Panc1 (cell line): ENCODE measurements around the gene NCKAP5. TPM values are rescaled to one million over a fixed set of nuclear protein-coding genes. Genes with fewer than 3 reads are reported as not detected.

Source experiments
- ATAC-seq: fragments of 200-7000 bp; cut with Tn5 transposase; 2 replicates; pipeline ENCODE4 v1.9.1; 2020; ENCODE audit warnings: mild to moderate bottlenecking, moderate library complexity
- BruUV-seq: library from RNA; stranded (reverse); fragments of 400-500 nt; replicated peaks from 2 replicates; lab custom pipeline; 2021; lab: Mats Ljungman, UMichigan
- CTCF ChIA-PET: fragments of 300-600 bp; sonication (Branson Sonifier 250); formaldehyde crosslinking; loops from one replicate; lab custom pipeline; 2022; ENCODE audit warnings: antibody characterized with exemption; lab: Charles Lee
- POLR2A ChIA-PET: fragments of 300-600 bp; sonication (Branson Sonifier 250); formaldehyde crosslinking; loops from one replicate; lab custom pipeline; 2022; ENCODE audit warnings: antibody characterized with exemption; lab: Charles Lee
- DNase-seq: peaks from one replicate; pipeline ENCODE4 v3.0.0-alpha.2; 2010; ENCODE audit warnings: low read depth, low spot score
- H3K27ac ChIP-seq: 2 replicates; pipeline ENCODE4 v1.5.1; 2011; ENCODE audit warnings: mild to moderate bottlenecking, low read length, inconsistent platforms
- H3K27me3 ChIP-seq: fragments of 200-500 bp; sonication (Bioruptor generic); 2 replicates; pipeline ENCODE4 v1.6.0; 2014; ENCODE audit warnings: low read length, inconsistent platforms; ENCODE audit not compliant: control insufficient read depth, insufficient read depth
- H3K36me3 ChIP-seq: fragments of 200-500 bp; sonication (Bioruptor generic); 2 replicates; pipeline ENCODE4 v1.5.1; 2014; ENCODE audit warnings: inconsistent platforms, mild to moderate bottlenecking, low read length, moderate library complexity; ENCODE audit not compliant: control insufficient read depth, insufficient read depth
- H3K4me1 ChIP-seq: 2 replicates; pipeline ENCODE4 v1.5.1; 2011; ENCODE audit warnings: inconsistent platforms, mild to moderate bottlenecking, low read length, moderate library complexity; ENCODE audit not compliant: control insufficient read depth, insufficient read depth
- H3K4me3 ChIP-seq, 2 experiments: 2 replicates each; pipeline ENCODE4 v1.5.1; 2011 to 2012; ENCODE audit warnings: low read depth in 2 of 2, low read length in 2 of 2, mild to moderate bottlenecking in 2 of 2, inconsistent platforms in 1 of 2, moderate library complexity in 1 of 2
- H3K9me3 ChIP-seq: fragments of 200-500 bp; sonication (Bioruptor generic); 2 replicates; pipeline ENCODE4 v1.5.1; 2014; ENCODE audit warnings: low read depth, mild to moderate bottlenecking, inconsistent platforms, low read length, moderate library complexity; ENCODE audit not compliant: control insufficient read depth, insufficient read depth
- POLR2AphosphoS5 ChIP-seq: IDR thresholded peaks from 2 replicates; pipeline ENCODE4 v1.6.1; 2012; ENCODE audit warnings: mild to moderate bottlenecking, low read depth, low read length, moderate library complexity
- REST ChIP-seq, 2 experiments: IDR thresholded peaks; 2 replicates each; pipeline ENCODE4 v1.6.1; 2011 to 2012; ENCODE audit warnings: low read depth in 2 of 2, control low read depth in 1 of 2, low read length in 1 of 2, mild to moderate bottlenecking in 1 of 2, moderate library complexity in 1 of 2; ENCODE audit not compliant: insufficient read depth in 1 of 2
- SIN3A ChIP-seq: IDR thresholded peaks from 2 replicates; pipeline ENCODE4 v1.6.1; 2012; ENCODE audit warnings: low read depth, mild to moderate bottlenecking, low read length, moderate library complexity, borderline replicate concordance; ENCODE audit not compliant: insufficient read depth
- TCF7L2 ChIP-seq: IDR thresholded peaks from 2 replicates; pipeline ENCODE4 v1.6.1; 2011; ENCODE audit warnings: mild to moderate bottlenecking, low read depth, low read length, inconsistent platforms
- in situ Hi-C: cut with HindIII; loops from 2 replicates; pipeline ENCODE4 v1.10.0; 2016; ENCODE audit warnings: low sequenced_read_pairs, low pct_unique_long_range_greater_than_20kb
- intact Hi-C: fragments of 100-400 bp; cut with micrococcal nuclease; formaldehyde crosslinking; loops from one replicate; pipeline ENCODE4 v1.10.0; 2022; ENCODE audit not compliant: unreplicated experiment
- total RNA-seq: library from RNA; stranded (reverse); gene quantifications from one replicate; pipeline ENCODE4 v1.2.1, GENCODE V29; 2021; ENCODE audit not compliant: unreplicated experiment
- TF ChIP-seq, protein P1 (sequence below): fragments of 450-650 bp; IDR thresholded peaks from 2 replicates; pipeline ENCODE4 v1.5.1; 2017; ENCODE audit warnings: mild to moderate bottlenecking

NCKAP5 gene
- total RNA-seq, 1 experiment from 2014 or later: 0.10 TPM

- Histone ChIP-seq H3K9me3 (no peaks in the 10 kb centered on the region), H3K27ac (no peak overlapping the region), H3K27me3 (no peaks in the 10 kb centered on the region), H3K4me1 (no peaks in the 10 kb centered on the region), H3K36me3 (no peaks in the 10 kb centered on the region), H3K4me3 (no peak overlapping the region)
- DNase-seq: no peak
- CTCF ChIA-PET: no interaction called here
- in situ Hi-C loops: no loop called here
- intact Hi-C loops: no loop called here
- ATAC-seq: no peak
- TF ChIP-seq REST (IDR thresholded peaks at IDR 0.05; ENCODE audit: insufficient read depth in 1 of 2, low read depth in 2 of 2, low read length in 1 of 2) (no peak), TCF7L2 (no peak), POLR2AphosphoS5 (no peak), SIN3A (no peak)
- TF ChIP-seq, protein P1, sequence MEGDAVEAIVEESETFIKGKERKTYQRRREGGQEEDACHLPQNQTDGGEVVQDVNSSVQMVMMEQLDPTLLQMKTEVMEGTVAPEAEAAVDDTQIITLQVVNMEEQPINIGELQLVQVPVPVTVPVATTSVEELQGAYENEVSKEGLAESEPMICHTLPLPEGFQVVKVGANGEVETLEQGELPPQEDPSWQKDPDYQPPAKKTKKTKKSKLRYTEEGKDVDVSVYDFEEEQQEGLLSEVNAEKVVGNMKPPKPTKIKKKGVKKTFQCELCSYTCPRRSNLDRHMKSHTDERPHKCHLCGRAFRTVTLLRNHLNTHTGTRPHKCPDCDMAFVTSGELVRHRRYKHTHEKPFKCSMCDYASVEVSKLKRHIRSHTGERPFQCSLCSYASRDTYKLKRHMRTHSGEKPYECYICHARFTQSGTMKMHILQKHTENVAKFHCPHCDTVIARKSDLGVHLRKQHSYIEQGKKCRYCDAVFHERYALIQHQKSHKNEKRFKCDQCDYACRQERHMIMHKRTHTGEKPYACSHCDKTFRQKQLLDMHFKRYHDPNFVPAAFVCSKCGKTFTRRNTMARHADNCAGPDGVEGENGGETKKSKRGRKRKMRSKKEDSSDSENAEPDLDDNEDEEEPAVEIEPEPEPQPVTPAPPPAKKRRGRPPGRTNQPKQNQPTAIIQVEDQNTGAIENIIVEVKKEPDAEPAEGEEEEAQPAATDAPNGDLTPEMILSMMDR: no peak
- BruUV-seq: no TSS peak
- POLR2A ChIA-PET: no interaction called here
Observed at GRCh38 chr2:132825601-132826000, 742.7 kb downstream of the NCKAP5 start.

- H3K27ac ChIP-seq: no peak overlapping the region
- ChIA-PET POLR2A (no interaction called here), CTCF (no interaction called here)
- DNase-seq (no peak), ATAC-seq (no peak)
- no peaks in the 10 kb centered on the region for H3K4me1 ChIP-seq
- TF ChIP-seq POLR2AphosphoS5: no peak
- BruUV-seq: no TSS peak
- H3K4me3 ChIP-seq: no peak overlapping the region
- intact Hi-C loops (no loop called here), in situ Hi-C loops (no loop called here)
- H3K9me3 ChIP-seq: no peaks in the 10 kb centered on the region
- H3K36me3 ChIP-seq: no peaks in the 10 kb centered on the region
- no peaks in the 10 kb centered on the region; the same call in 1 of the 2 replicates for H3K27me3 ChIP-seq
Observed at GRCh38 chr2:132824716-132825115, 743.5 kb downstream of the NCKAP5 start.

DNA sequence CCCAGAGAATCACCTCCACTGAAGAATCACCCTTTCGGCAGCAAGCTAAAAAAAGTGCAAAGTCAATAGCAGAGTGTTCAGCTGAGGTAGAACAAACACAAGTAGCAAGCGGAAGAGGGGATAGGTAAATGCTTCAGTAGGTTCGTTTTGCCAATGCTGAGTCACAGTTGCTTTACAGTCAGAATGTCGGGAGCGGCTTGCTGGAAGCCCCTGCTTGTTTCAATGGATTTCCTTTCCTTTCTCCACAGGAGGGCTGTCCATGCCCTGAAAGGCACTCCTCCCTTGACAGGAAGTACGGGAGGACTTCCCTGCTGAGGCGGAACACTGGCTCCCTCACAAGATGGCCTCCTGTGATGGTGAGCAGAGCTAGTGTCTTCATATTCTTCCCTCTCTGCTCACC lies 752.0 kb downstream of the NCKAP5 start:
- no peak for DNase-seq
- Histone ChIP-seq H3K4me1 (no peaks in the 10 kb centered on the region), H3K27ac (no peak overlapping the region), H3K36me3 (no peaks in the 10 kb centered on the region), H3K4me3 (no peak overlapping the region), H3K27me3 (no peaks in the 10 kb centered on the region; the same call in 1 of the 2 replicates), H3K9me3 (no peaks in the 10 kb centered on the region)
- POLR2A ChIA-PET: no interaction called here
- intact Hi-C loops: no loop called here
- no peak for ATAC-seq
- TF ChIP-seq, protein P1: no peak
- TF ChIP-seq POLR2AphosphoS5: no peak
- TF ChIP-seq TCF7L2: no peak
- TF ChIP-seq REST (IDR thresholded peaks at IDR 0.05; ENCODE audit: insufficient read depth in 1 of 2, low read depth in 2 of 2, low read length in 1 of 2): no peak
- TF ChIP-seq SIN3A: no peak
- CTCF ChIA-PET: no interaction called here
- no TSS peak for BruUV-seq
- in situ Hi-C loops: no loop called here
